HepG2 (cell line): ENCODE results near the gene TSPAN9. TPM values are rescaled to one million over a fixed set of nuclear protein-coding genes. Genes with fewer than 3 reads are reported as not detected.

ENCODE experiments used
- AHR ChIP-seq: IDR thresholded peaks from 2 replicates; pipeline ENCODE4 v1.6.1; 2018; ENCODE audit warnings: missing genetic modification reagents, missing compliant biosample characterization
- CHCHD3 ChIP-seq: sonication (generic); formaldehyde crosslinking; IDR thresholded peaks from 2 replicates; pipeline ENCODE4 v1.8.0; 2022; ENCODE audit warnings: mild to moderate bottlenecking, missing genetic modification reagents, moderate library complexity
- ELF4 ChIP-seq: sonication (generic); formaldehyde crosslinking; IDR thresholded peaks from 2 replicates; pipeline ENCODE4 v1.5.0; 2020; ENCODE audit warnings: missing genetic modification reagents, mild to moderate bottlenecking, moderate library complexity, borderline replicate concordance
- ETV6 ChIP-seq: sonication (generic); formaldehyde crosslinking; conservative IDR thresholded peaks from 2 replicates; pipeline ENCODE4 v1.4.0; 2020; ENCODE audit warnings: missing genetic modification reagents
- GMEB2 ChIP-seq: IDR thresholded peaks from 2 replicates; pipeline ENCODE4 v1.6.1; 2016; ENCODE audit warnings: missing biosample characterization, missing genetic modification reagents, low read depth
- GTF3A ChIP-seq: sonication (generic); formaldehyde crosslinking; conservative IDR thresholded peaks from 2 replicates; pipeline ENCODE4 v1.4.0; 2020; ENCODE audit warnings: mild to moderate bottlenecking, missing genetic modification reagents
- HNRNPL ChIP-seq: fragments of 200-400 bp; formaldehyde crosslinking; IDR thresholded peaks from 2 replicates; pipeline ENCODE4 v1.6.1; 2017; ENCODE audit warnings: mild to moderate bottlenecking, low read depth, low read length
- KAT2B ChIP-seq: fragments of 150-350 bp; IDR thresholded peaks from 2 replicates; pipeline ENCODE4 v1.6.1; 2014; ENCODE audit warnings: low read depth, low read length, borderline replicate concordance
- KMT2A ChIP-seq: sonication (generic); formaldehyde crosslinking; IDR thresholded peaks from 2 replicates; pipeline ENCODE4 v1.4.0; 2020; ENCODE audit warnings: missing genetic modification reagents
- MED13 ChIP-seq: sonication (generic); formaldehyde crosslinking; IDR thresholded peaks from 2 replicates; pipeline ENCODE4 v1.5.0; 2020; ENCODE audit warnings: missing genetic modification reagents
- NFKBIZ ChIP-seq: IDR thresholded peaks from 2 replicates; pipeline ENCODE4 v1.6.1; 2018; ENCODE audit warnings: missing genetic modification reagents, missing compliant biosample characterization
- RNF2 ChIP-seq: fragments of 450-650 bp; conservative IDR thresholded peaks from 2 replicates; pipeline ENCODE4 v1.6.1; 2016; ENCODE audit warnings: low read depth
- ZBTB3 ChIP-seq: sonication (generic); formaldehyde crosslinking; IDR thresholded peaks from 2 replicates; pipeline ENCODE4 v1.4.0; 2020; ENCODE audit warnings: low read depth, mild to moderate bottlenecking, moderate library complexity, missing genetic modification reagents, borderline replicate concordance
- ZBTB42 ChIP-seq: sonication (generic); formaldehyde crosslinking; IDR thresholded peaks from 2 replicates; pipeline ENCODE4 v1.5.0; 2020; ENCODE audit warnings: mild to moderate bottlenecking, missing genetic modification reagents
- ZNF224 ChIP-seq: sonication (generic); formaldehyde crosslinking; IDR thresholded peaks from 2 replicates; pipeline ENCODE4 v1.5.0; 2020; ENCODE audit warnings: mild to moderate bottlenecking, missing genetic modification reagents
- ZNF251 ChIP-seq: sonication (generic); formaldehyde crosslinking; IDR thresholded peaks from 2 replicates; pipeline ENCODE4 v1.9.0; 2021; ENCODE audit warnings: mild to moderate bottlenecking, missing genetic modification reagents
- ZNF510 ChIP-seq: sonication (generic); formaldehyde crosslinking; IDR thresholded peaks from 2 replicates; pipeline ENCODE4 v1.4.0; 2020; ENCODE audit warnings: low read depth, mild to moderate bottlenecking, missing genetic modification reagents
- ZNF567 ChIP-seq: sonication (generic); formaldehyde crosslinking; IDR thresholded peaks from 2 replicates; pipeline ENCODE4 v1.8.1; 2023; ENCODE audit warnings: mild to moderate bottlenecking, missing genetic modification reagents, borderline replicate concordance
- ZNF672 ChIP-seq: sonication (generic); formaldehyde crosslinking; IDR thresholded peaks from 2 replicates; pipeline ENCODE4 v1.8.1; 2022; ENCODE audit warnings: missing genetic modification reagents
- polyA plus RNA-seq, 8 experiments: library from polyadenylated mRNA; depleted of rRNA in 3 of 8; stranded (reverse) in 7 of 8; unstranded in 1 of 8; fragments of >200 nt; fragmentation: Illumina TruSeq in 4 of 8; extraction: Trizol in 4 of 8; gene quantifications; 2 replicates each; pipeline versions ENCODE4 v1.2.1 to v1.2.3, GENCODE V29; 2011 to 2016; ENCODE audit warnings: low read depth in 4 of 8, missing spikeins in 1 of 8, mixed read lengths in 1 of 8; ENCODE audit not compliant: insufficient read depth in 1 of 8
- total RNA-seq, 5 experiments: library from RNA; depleted of rRNA; stranded (reverse); fragments of >200 nt; fragmentation: Illumina TruSeq; extraction: Trizol; gene quantifications; 2 replicates each; pipeline ENCODE4 v1.2.3, GENCODE V29; 2016; ENCODE audit warnings: low read depth in 1 of 5
- TF ChIP-seq, protein P1 (sequence below): sonication (generic); formaldehyde crosslinking; IDR thresholded peaks from 2 replicates; pipeline ENCODE4 v1.4.0; 2020; ENCODE audit warnings: missing genetic modification reagents
- TF ChIP-seq, protein P2 (sequence below): sonication (generic); formaldehyde crosslinking; IDR thresholded peaks from 2 replicates; pipeline ENCODE4 v1.4.0; 2020; ENCODE audit warnings: mild to moderate bottlenecking, low read depth, missing genetic modification reagents
- TF ChIP-seq, protein P3 (sequence below): sonication (generic); formaldehyde crosslinking; IDR thresholded peaks from 2 replicates; pipeline ENCODE4 v1.8.0; 2022; ENCODE audit warnings: missing genetic modification reagents, mild to moderate bottlenecking, inconsistent platforms, borderline replicate concordance
- TF ChIP-seq, protein P4 (sequence below): sonication (generic); formaldehyde crosslinking; IDR thresholded peaks from 2 replicates; pipeline ENCODE4 v1.5.0; 2020; ENCODE audit warnings: missing genetic modification reagents

The TSPAN9 gene
- total and polyA plus RNA-seq, 2 of the 13 experiments (the other 11 are each of a cell fraction or from before 2014, with no cell fraction given): 18.1 to 42.3 TPM

- TF ChIP-seq, protein P1, sequence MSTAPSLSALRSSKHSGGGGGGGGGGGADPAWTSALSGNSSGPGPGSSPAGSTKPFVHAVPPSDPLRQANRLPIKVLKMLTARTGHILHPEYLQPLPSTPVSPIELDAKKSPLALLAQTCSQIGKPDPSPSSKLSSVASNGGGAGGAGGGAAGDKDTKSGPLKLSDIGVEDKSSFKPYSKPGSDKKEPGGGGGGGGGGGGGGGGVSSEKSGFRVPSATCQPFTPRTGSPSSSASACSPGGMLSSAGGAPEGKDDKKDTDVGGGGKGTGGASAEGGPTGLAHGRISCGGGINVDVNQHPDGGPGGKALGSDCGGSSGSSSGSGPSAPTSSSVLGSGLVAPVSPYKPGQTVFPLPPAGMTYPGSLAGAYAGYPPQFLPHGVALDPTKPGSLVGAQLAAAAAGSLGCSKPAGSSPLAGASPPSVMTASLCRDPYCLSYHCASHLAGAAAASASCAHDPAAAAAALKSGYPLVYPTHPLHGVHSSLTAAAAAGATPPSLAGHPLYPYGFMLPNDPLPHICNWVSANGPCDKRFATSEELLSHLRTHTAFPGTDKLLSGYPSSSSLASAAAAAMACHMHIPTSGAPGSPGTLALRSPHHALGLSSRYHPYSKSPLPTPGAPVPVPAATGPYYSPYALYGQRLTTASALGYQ (CRISPR knock-in tag): no peak
- TF ChIP-seq ZNF224: no peak
- no peak for TF ChIP-seq ZNF510
- peak; percentile 35; the same call in 1 of the 2 replicates for TF ChIP-seq KMT2A (CRISPR knock-in tag)
- TF ChIP-seq, protein P2, sequence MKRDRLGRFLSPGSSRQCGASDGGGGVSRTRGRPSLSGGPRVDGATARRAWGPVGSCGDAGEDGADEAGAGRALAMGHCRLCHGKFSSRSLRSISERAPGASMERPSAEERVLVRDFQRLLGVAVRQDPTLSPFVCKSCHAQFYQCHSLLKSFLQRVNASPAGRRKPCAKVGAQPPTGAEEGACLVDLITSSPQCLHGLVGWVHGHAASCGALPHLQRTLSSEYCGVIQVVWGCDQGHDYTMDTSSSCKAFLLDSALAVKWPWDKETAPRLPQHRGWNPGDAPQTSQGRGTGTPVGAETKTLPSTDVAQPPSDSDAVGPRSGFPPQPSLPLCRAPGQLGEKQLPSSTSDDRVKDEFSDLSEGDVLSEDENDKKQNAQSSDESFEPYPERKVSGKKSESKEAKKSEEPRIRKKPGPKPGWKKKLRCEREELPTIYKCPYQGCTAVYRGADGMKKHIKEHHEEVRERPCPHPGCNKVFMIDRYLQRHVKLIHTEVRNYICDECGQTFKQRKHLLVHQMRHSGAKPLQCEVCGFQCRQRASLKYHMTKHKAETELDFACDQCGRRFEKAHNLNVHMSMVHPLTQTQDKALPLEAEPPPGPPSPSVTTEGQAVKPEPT: no peak
- TF ChIP-seq KAT2B: no peak
- no peak for TF ChIP-seq MED13 (CRISPR knock-in tag)
- TF ChIP-seq ZNF672 (CRISPR knock-in tag): no peak
- TF ChIP-seq RNF2: no peak
- TF ChIP-seq GMEB2 (CRISPR knock-in tag): no peak
- no peak for TF ChIP-seq ETV6
- TF ChIP-seq CHCHD3: no peak
- TF ChIP-seq ELF4 (CRISPR knock-in tag): no peak
- no peak for TF ChIP-seq ZBTB3 (CRISPR knock-in tag)
- TF ChIP-seq ZBTB42 (CRISPR knock-in tag): 0 out of 2 replicates have a peak, but pooled peaks have one; percentile 57
- TF ChIP-seq, protein P3, sequence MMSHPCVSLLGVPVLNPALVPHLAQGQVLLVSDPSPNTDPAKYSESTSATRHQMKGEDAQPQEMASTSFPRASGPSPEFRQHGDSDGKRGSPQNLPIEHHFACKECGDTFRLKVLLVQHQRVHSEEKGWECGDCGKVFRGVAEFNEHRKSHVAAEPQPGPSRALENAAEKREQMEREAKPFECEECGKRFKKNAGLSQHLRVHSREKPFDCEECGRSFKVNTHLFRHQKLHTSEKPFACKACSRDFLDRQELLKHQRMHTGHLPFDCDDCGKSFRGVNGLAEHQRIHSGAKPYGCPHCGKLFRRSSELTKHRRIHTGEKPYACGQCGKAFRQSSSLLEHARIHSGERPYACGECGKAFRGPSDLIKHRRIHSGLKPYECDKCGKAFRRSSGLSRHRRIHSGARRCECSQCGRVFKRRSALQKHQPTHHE (CRISPR knock-in tag): no peak
- no peak for TF ChIP-seq NFKBIZ
- TF ChIP-seq ZNF567: no peak
- TF ChIP-seq AHR (CRISPR knock-in tag): no peak
- TF ChIP-seq, protein P4, sequence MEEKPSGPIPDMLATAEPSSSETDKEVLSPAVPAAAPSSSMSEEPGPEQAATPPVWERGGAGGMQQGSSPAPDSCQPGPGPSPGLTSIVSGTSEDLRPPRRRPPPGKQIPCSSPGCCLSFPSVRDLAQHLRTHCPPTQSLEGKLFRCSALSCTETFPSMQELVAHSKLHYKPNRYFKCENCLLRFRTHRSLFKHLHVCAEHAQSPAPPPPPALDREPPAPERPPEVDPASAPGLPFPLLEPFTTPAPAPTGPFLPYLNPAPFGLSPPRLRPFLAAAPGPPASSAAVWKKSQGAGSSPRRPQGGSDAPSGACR (CRISPR knock-in tag): no peak
- TF ChIP-seq ZNF251 (CRISPR knock-in tag): no peak
- no peak for TF ChIP-seq GTF3A (CRISPR knock-in tag)
- TF ChIP-seq HNRNPL: peak; percentile 94
Observed at GRCh38 chr12:3076730-3077571, at the start of gene TSPAN9 (continued).
